ENCODE measurements around the gene ENTREP1.

ENTREP1 gene

GRCh38 chr9:69391487-69391886 is 66.5 kb downstream of the ENTREP1 start:
- TF ChIP-seq SIN3A (IDR thresholded peaks at IDR 0.05; ENCODE audit: borderline replicate concordance, insufficient read depth, low read length) (no peak), POLR2AphosphoS5 (IDR thresholded peaks at IDR 0.05; ENCODE audit: low read depth, low read length) (no peak), TAF1 (IDR thresholded peaks at IDR 0.05; ENCODE audit: borderline replicate concordance, insufficient read depth, low read length) (no peak), FOXP2 (optimal IDR thresholded peaks at IDR 0.05; ENCODE audit: borderline replicate concordance, extremely low read depth, extremely low read length, insufficient read depth) (no peak), REST (IDR thresholded peaks at IDR 0.05; ENCODE audit: insufficient read depth in 1 of 2, low read depth in 2 of 2, low read length in 2 of 2) (no peak)

GRCh38 chr9:69391946-69392345 is 66.9 kb downstream of the ENTREP1 start:
- TF ChIP-seq POLR2AphosphoS5 (IDR thresholded peaks at IDR 0.05; ENCODE audit: low read depth, low read length): no peak
- no peak for TF ChIP-seq REST (IDR thresholded peaks at IDR 0.05; ENCODE audit: insufficient read depth in 1 of 2, low read depth in 2 of 2, low read length in 2 of 2)
- no peak for TF ChIP-seq SIN3A (IDR thresholded peaks at IDR 0.05; ENCODE audit: borderline replicate concordance, insufficient read depth, low read length)
- TF ChIP-seq FOXP2 (optimal IDR thresholded peaks at IDR 0.05; ENCODE audit: borderline replicate concordance, extremely low read depth, extremely low read length, insufficient read depth): no peak
- TF ChIP-seq TAF1 (IDR thresholded peaks at IDR 0.05; ENCODE audit: borderline replicate concordance, insufficient read depth, low read length): no peak

- no peak for TF ChIP-seq POLR2AphosphoS5 (IDR thresholded peaks at IDR 0.05; ENCODE audit: low read depth, low read length)
These were observed 67.8 kb downstream of the ENTREP1 start for GRCh38 chr9:69392826-69393225.

- TF ChIP-seq REST (IDR thresholded peaks at IDR 0.05; ENCODE audit: insufficient read depth in 1 of 2, low read depth in 2 of 2, low read length in 2 of 2) (no peak), POLR2AphosphoS5 (IDR thresholded peaks at IDR 0.05; ENCODE audit: low read depth, low read length) (no peak), SIN3A (IDR thresholded peaks at IDR 0.05; ENCODE audit: borderline replicate concordance, insufficient read depth, low read length) (no peak), TAF1 (IDR thresholded peaks at IDR 0.05; ENCODE audit: borderline replicate concordance, insufficient read depth, low read length) (no peak), FOXP2 (optimal IDR thresholded peaks at IDR 0.05; ENCODE audit: borderline replicate concordance, extremely low read depth, extremely low read length, insufficient read depth) (no peak)
These were observed 68.4 kb downstream of the ENTREP1 start for GRCh38 chr9:69393425-69393824.

- TF ChIP-seq REST (IDR thresholded peaks at IDR 0.05; ENCODE audit: insufficient read depth in 1 of 2, low read depth in 2 of 2, low read length in 2 of 2) (no peak), TAF1 (IDR thresholded peaks at IDR 0.05; ENCODE audit: borderline replicate concordance, insufficient read depth, low read length) (no peak), FOXP2 (optimal IDR thresholded peaks at IDR 0.05; ENCODE audit: borderline replicate concordance, extremely low read depth, extremely low read length, insufficient read depth) (no peak), SIN3A (IDR thresholded peaks at IDR 0.05; ENCODE audit: borderline replicate concordance, insufficient read depth, low read length) (no peak), POLR2AphosphoS5 (IDR thresholded peaks at IDR 0.05; ENCODE audit: low read depth, low read length) (no peak)
These were observed 70.7 kb downstream of the ENTREP1 start for GRCh38 chr9:69395718-69396117.
